OCI-LY3 (cell line): ENCODE data around the gene GM2A.

Source experiments
- EZH2phosphoT487 ChIP-seq: fragments of 200-600 bp; shearing (Covaris generic); IDR thresholded peaks from 2 replicates; pipeline ENCODE4 v1.6.1; 2018; ENCODE audit warnings: antibody characterized with exemption, mixed run types, low read depth
- TF ChIP-seq, protein P1 (sequence below): fragments of 200-600, 300-600 bp; sonication (generic); IDR thresholded peaks from 2 replicates; pipeline ENCODE4 v1.5.1; 2014; ENCODE audit warnings: antibody characterized with exemption, low read length, low read depth

DNA sequence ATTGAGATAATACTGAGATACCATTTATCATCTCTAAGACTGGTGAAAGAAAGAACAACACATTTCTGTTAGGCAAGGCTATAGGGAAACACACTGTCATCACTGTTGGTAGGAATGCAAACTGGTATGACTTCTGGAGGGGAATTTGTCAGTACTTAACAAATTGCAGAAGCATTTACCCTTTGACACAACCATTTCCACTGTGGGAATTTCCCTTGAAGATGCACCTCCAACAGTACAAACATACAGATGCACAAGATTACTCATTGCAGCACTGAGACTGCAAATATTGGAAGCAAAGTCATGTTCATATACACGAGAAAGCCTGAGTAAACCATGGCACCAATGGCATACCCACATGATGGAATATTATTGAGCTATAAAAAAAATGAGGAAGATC lies 17.6 kb downstream of the GM2A start:
- TF ChIP-seq, protein P1, sequence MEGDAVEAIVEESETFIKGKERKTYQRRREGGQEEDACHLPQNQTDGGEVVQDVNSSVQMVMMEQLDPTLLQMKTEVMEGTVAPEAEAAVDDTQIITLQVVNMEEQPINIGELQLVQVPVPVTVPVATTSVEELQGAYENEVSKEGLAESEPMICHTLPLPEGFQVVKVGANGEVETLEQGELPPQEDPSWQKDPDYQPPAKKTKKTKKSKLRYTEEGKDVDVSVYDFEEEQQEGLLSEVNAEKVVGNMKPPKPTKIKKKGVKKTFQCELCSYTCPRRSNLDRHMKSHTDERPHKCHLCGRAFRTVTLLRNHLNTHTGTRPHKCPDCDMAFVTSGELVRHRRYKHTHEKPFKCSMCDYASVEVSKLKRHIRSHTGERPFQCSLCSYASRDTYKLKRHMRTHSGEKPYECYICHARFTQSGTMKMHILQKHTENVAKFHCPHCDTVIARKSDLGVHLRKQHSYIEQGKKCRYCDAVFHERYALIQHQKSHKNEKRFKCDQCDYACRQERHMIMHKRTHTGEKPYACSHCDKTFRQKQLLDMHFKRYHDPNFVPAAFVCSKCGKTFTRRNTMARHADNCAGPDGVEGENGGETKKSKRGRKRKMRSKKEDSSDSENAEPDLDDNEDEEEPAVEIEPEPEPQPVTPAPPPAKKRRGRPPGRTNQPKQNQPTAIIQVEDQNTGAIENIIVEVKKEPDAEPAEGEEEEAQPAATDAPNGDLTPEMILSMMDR = no peak
- no peak for TF ChIP-seq EZH2phosphoT487
